Hepatic stellate cell (primary cell): ENCODE results near the gene EXOC6B.

Source experiments
- DNase-seq: peaks from one replicate; pipeline ENCODE4 v3.0.0; 2011; ENCODE audit warnings: low spot score

The EXOC6B gene

GRCh38 chr2:72828840-72829507 is 3.1 kb upstream of the EXOC6B start:
- DNase-seq: no peak

- DNase-seq: peak; percentile 66
Observed at GRCh38 chr2:72827966-72828646, 2.3 kb upstream of the EXOC6B start.

GRCh38 chr2:72827487-72827886 is 1.7 kb upstream of the EXOC6B start:
- no peak for DNase-seq

GRCh38 chr2:72826156-72826477 is 284 bp upstream of the EXOC6B start:
- DNase-seq: no peak

GRCh38 chr2:72824224-72824842 is 1.5 kb downstream of the EXOC6B start:
- DNase-seq: peak; percentile 27

- no peak for DNase-seq
Observed at GRCh38 chr2:72822794-72823193, 3.0 kb downstream of the EXOC6B start.

GRCh38 chr2:72821983-72822382 is 3.9 kb downstream of the EXOC6B start:
- no peak for DNase-seq

- no peak for DNase-seq
Observed at GRCh38 chr2:72821118-72821517, 4.7 kb downstream of the EXOC6B start.

GRCh38 chr2:72819501-72819900 is 6.3 kb downstream of the EXOC6B start:
- DNase-seq: no peak

- DNase-seq: no peak
Observed at GRCh38 chr2:72815655-72816278, 10.1 kb downstream of the EXOC6B start.

- peak; percentile 23 for DNase-seq
Observed at GRCh38 chr2:72813841-72814240, 12.0 kb downstream of the EXOC6B start.

- DNase-seq: no peak
Observed at GRCh38 chr2:72810165-72810564, 15.7 kb downstream of the EXOC6B start.

- no peak for DNase-seq
Observed at GRCh38 chr2:72809095-72809494, 16.7 kb downstream of the EXOC6B start.

GRCh38 chr2:72806280-72806945 is 19.4 kb downstream of the EXOC6B start:
- no peak for DNase-seq

GRCh38 chr2:72803626-72804320 is 22.1 kb downstream of the EXOC6B start:
- DNase-seq: no peak

GRCh38 chr2:72803151-72803550 is 22.7 kb downstream of the EXOC6B start:
- no peak for DNase-seq

- no peak for DNase-seq
Observed at GRCh38 chr2:72800492-72800891, 25.3 kb downstream of the EXOC6B start.

GRCh38 chr2:72797740-72798139 is 28.1 kb downstream of the EXOC6B start:
- DNase-seq: no peak

- DNase-seq: no peak
Observed at GRCh38 chr2:72796766-72797165, 29.1 kb downstream of the EXOC6B start.

GRCh38 chr2:72794572-72794971 is 31.3 kb downstream of the EXOC6B start:
- no peak for DNase-seq

- DNase-seq: peak; percentile 18
Observed at GRCh38 chr2:72793798-72794440, 31.9 kb downstream of the EXOC6B start.
